Measurements from ENCODE around the gene FRY.

The FRY gene

GRCh38 chr13:32041429-32041828 lies 9.9 kb downstream of the FRY start:
- TF ChIP-seq TAF1 (IDR thresholded peaks at IDR 0.05; ENCODE audit: borderline replicate concordance, insufficient read depth, low read length) (no peak), SIN3A (IDR thresholded peaks at IDR 0.05; ENCODE audit: borderline replicate concordance, insufficient read depth, low read length) (no peak), REST (IDR thresholded peaks at IDR 0.05; ENCODE audit: insufficient read depth in 1 of 2, low read depth in 2 of 2, low read length in 2 of 2) (no peak), FOXP2 (optimal IDR thresholded peaks at IDR 0.05; ENCODE audit: borderline replicate concordance, extremely low read depth, extremely low read length, insufficient read depth) (no peak), POLR2AphosphoS5 (IDR thresholded peaks at IDR 0.05; ENCODE audit: low read depth, low read length) (no peak)

GRCh38 chr13:32042551-32042950 lies 11.0 kb downstream of the FRY start:
- TF ChIP-seq TAF1 (IDR thresholded peaks at IDR 0.05; ENCODE audit: borderline replicate concordance, insufficient read depth, low read length) = no peak

GRCh38 chr13:32044446-32044845 lies 12.9 kb downstream of the FRY start:
- TF ChIP-seq SIN3A (IDR thresholded peaks at IDR 0.05; ENCODE audit: borderline replicate concordance, insufficient read depth, low read length) (no peak), POLR2AphosphoS5 (IDR thresholded peaks at IDR 0.05; ENCODE audit: low read depth, low read length) (no peak), TAF1 (IDR thresholded peaks at IDR 0.05; ENCODE audit: borderline replicate concordance, insufficient read depth, low read length) (no peak), REST (IDR thresholded peaks at IDR 0.05; ENCODE audit: insufficient read depth in 1 of 2, low read depth in 2 of 2, low read length in 2 of 2) (no peak), FOXP2 (optimal IDR thresholded peaks at IDR 0.05; ENCODE audit: borderline replicate concordance, extremely low read depth, extremely low read length, insufficient read depth) (no peak)

GRCh38 chr13:32045537-32045936 lies 14.0 kb downstream of the FRY start:
- TF ChIP-seq REST (IDR thresholded peaks at IDR 0.05; ENCODE audit: insufficient read depth in 1 of 2, low read depth in 2 of 2, low read length in 2 of 2) = no peak

- TF ChIP-seq REST (IDR thresholded peaks at IDR 0.05; ENCODE audit: insufficient read depth in 1 of 2, low read depth in 2 of 2, low read length in 2 of 2) = no peak
- no peak for TF ChIP-seq FOXP2 (optimal IDR thresholded peaks at IDR 0.05; ENCODE audit: borderline replicate concordance, extremely low read depth, extremely low read length, insufficient read depth)
- TF ChIP-seq POLR2AphosphoS5 (IDR thresholded peaks at IDR 0.05; ENCODE audit: low read depth, low read length) = no peak
- TF ChIP-seq SIN3A (IDR thresholded peaks at IDR 0.05; ENCODE audit: borderline replicate concordance, insufficient read depth, low read length) = no peak
- TF ChIP-seq TAF1 (IDR thresholded peaks at IDR 0.05; ENCODE audit: borderline replicate concordance, insufficient read depth, low read length) = no peak
Observed at GRCh38 chr13:32045982-32046785, 14.6 kb downstream of the FRY start.
